Measurements from ENCODE around the gene SEPTIN1.

SEPTIN1 gene

DNA sequence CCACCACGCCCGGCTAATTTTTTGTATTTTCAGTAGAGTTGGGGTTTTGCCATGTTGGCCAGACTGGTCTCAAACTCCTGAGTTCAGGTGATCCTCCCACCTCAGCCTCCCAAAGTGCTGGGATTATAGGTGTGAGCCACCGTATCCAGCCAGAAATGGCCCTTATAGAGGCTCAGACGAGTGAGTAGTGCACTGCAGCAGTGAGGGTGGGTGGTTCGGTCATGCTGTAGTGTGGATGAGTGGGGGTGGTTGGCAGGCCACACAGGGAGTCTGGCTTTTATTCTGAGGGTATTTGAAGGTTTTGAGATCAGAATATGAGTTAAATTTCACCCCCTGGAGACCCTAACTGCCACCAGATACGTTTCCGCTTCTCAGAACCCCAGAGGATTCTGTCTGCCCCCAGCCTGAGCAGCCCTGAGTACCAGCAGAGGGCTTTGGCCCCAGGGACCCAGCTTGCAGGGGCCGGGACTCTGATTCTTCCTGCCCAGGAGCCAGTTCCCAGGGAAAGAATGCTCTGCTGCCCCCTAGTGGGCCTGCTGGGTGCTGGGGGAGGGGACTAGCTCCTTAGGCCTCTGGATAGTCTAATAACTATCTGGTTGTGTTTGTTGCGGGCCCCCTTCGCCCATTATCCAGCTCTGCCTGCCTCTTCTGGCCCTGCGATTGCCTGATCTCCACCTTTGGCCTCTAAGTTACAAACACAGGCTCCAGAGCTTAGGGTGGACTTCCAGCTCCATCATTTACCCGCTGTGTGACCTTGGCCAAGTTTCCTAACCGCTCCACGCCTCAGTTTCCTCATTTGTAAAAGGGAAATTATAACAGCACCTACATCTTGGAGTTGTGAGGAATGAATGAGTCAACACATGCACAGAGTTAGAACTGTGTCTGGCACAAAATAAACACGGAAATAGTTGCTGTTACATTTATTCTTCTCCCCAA lies 27.0 kb upstream of the SEPTIN1 start:
- peak; percentile 93 for TF ChIP-seq CTCF (IDR thresholded peaks at IDR 0.05; ENCODE audit: low read length, missing control alignments)
- H3K4me3 ChIP-seq (replicated peaks; ENCODE audit: low read depth, low read length), result no peak overlapping the region
- peak; percentile 89 for DNase-seq (ENCODE audit: low read depth)

DNA sequence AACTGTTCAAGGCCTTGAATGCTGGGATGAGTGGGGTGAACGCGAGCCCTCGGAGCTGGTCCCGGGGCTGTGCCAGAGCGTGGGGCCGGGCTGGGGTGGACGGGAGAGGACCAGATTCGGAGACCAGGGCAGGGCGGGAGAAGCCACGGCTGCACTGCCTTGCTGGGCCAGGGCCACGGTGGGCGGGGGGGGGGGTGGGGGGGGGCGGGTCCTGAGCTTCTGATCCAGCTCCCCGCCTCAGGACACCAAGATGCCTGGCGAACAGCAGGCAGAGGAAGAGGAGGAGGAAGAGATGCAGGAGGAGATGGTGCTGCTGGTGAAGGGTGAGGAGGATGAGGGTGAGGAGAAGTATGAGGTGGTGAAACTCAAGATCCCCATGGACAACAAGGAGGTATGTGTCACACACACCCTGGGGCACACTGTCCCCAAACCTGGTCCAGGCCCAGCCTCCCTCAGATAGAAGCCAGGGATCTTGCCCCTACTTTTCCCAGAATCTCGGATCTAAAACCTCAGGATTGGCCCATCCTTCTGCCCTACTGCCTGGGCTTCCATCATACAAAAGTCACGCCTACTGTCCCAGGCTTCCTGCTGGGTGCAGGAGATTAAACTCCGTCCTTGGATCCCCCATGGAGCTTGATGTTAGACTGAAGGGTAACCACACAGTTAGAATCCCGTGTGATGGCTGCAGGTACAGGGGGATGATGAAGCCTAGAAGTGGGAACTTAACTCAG lies 25.6 kb upstream of the SEPTIN1 start:
- DNase-seq (ENCODE audit: low read depth), result no peak
- peak overlapping the region; percentile 73 for H3K4me3 ChIP-seq (replicated peaks; ENCODE audit: low read depth, low read length)
- no peak for TF ChIP-seq CTCF (IDR thresholded peaks at IDR 0.05; ENCODE audit: low read length, missing control alignments)

DNA sequence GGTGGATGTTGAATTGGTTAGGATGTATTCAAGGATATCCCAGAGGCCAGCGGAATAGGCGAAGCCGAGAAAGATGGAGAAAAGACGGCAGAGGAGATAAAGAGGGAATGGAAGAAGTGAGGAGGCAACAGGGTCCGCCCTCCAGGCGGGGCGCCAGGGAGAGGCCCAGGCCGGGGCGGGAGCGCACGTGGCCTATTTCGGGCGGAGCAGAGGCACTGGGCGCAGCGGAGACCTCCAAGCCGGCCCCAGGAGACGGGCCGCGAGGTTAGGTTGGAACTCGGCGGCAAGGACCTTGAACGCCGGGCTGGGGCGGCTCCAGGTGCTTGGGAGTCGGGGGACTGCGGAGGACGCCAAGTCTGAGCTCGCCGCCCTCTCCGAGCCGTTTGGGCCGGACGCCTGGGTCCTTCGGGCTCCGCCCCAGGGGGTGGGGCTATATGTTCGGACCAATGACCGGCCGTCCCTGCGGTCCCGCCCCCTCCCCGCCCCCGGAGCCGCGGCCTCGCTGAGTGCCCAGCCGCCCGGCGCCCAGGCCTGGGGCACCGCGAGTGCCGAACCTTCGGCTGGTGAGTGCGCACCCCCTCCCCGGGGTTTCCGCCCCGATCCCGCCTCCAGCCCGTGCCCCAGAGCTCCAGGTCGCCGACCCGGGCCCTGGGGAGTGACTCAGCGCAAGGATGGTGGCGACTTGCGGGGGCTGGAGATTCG lies 24.9 kb upstream of the SEPTIN1 start, which contains the start of gene ZNF771:
Gene ZNF771, plus strand, starts transcription at position 505 of the 702 bp plus-strand sequence. CDS start 448 bp downstream, outside the sequence.
- no peak for TF ChIP-seq CTCF (IDR thresholded peaks at IDR 0.05; ENCODE audit: low read length, missing control alignments)
- H3K4me3 ChIP-seq (replicated peaks; ENCODE audit: low read depth, low read length), result peak within 1 kb of the TSS; percentile 73
- peak; percentile 86 for DNase-seq (ENCODE audit: low read depth)

- DNase-seq (ENCODE audit: low read depth), result no peak
- TF ChIP-seq CTCF (IDR thresholded peaks at IDR 0.05; ENCODE audit: low read length, missing control alignments), result no peak
- H3K4me3 ChIP-seq (replicated peaks; ENCODE audit: low read depth, low read length), result peak overlapping the region; percentile 73
These were observed 24.4 kb upstream of the SEPTIN1 start for GRCh38 chr16:30406795-30407101.

DNA sequence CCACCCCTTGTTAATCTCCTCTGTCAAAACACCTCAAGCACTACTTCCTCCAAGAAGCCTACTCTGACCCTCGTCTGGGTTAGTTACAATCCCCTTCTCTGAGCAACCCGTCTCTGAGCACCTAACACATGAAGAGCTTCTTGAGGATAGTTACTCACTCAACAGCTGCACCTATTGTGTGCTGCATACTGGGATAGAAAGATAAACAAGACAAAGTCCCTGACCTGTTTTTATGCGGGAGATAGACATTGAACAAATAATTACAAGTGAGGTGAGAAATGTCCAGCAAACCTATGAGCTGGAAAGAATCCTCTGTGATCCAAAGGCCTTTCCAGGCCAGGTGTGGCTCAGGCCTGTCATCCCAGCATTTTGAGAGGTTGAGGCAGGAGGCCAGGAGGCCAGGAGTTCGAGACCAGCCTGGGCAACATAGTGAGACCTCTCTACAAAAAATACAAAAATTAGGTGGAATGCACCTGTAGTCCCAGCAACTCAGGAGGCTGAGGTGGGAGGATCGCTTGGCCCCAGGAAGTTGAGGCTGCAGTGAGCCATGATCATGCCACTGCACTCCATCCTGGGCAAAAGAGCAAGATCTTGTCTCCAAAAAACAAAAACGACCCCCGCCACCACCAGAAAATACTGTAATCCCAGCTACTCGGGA lies 19.5 kb upstream of the SEPTIN1 start:
- DNase-seq (ENCODE audit: low read depth), result no peak
- no peak overlapping the region for H3K4me3 ChIP-seq (replicated peaks; ENCODE audit: low read depth, low read length)
- no peak for TF ChIP-seq CTCF (IDR thresholded peaks at IDR 0.05; ENCODE audit: low read length, missing control alignments)

DNA sequence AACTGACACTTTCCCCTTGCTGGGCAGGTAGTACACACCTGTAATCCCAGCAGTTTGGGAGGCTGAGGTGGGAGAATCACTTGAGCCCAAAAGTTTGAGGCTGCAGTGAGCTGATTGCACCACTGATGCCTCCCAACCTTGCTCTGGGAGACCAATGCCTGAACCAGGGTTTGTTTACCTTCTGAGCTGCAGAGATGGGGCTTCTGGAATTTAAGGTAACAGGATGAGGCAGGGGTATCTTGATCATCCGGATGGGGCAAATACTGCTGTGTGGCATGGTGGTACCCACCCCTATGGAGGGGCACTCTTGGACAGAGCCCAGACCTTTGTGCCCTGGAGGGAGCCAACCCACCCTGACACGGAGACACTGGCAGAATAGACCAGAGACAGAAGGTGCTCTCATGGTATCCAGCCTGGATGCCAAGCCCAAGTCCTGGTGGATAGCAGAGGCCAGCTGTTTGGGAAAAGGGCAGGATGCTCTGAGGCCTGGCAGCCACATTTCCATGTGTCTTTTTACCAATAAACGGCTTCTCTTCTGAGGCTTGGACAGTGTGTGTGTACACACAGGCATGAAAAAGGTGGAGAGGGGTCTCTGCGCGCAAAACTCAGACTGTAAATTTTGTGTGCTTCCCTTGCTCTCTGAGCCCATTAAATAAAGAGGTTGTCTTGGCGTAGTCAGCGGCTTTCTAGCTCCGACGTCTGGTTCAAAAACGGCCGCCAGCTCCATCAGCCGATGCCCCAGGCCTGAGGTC lies 17.2 kb upstream of the SEPTIN1 start:
- H3K4me3 ChIP-seq (replicated peaks; ENCODE audit: low read depth, low read length), result peak overlapping the region; percentile 69
- no peak for DNase-seq (ENCODE audit: low read depth)
- TF ChIP-seq CTCF (IDR thresholded peaks at IDR 0.05; ENCODE audit: low read length, missing control alignments), result no peak
